HEK293T (cell line): ENCODE data around the gene CLEC18B.
"Not testable (repeated sequence)": the region's sequence is repeated elsewhere in the genome, so short reads cannot be mapped to it uniquely, and the experiment has no call there.

ENCODE experiments used
- ARNT ChIP-seq: fragments of 450-650 bp; IDR thresholded peaks from 2 replicates; pipeline ENCODE4 v1.6.1; 2017; ENCODE audit warnings: mild to moderate bottlenecking
- BHLHE40 ChIP-seq: fragments of 450-650 bp; IDR thresholded peaks from 2 replicates; pipeline ENCODE4 v1.6.1; 2016; ENCODE audit warnings: mild to moderate bottlenecking, moderate library complexity, borderline replicate concordance
- FOXA1 ChIP-seq: fragments of 450-650 bp; IDR thresholded peaks from 2 replicates; pipeline ENCODE4 v1.6.1; 2016; ENCODE audit warnings: mild to moderate bottlenecking
- FOXK2 ChIP-seq: fragments of 450-650 bp; IDR thresholded peaks from 2 replicates; pipeline ENCODE4 v1.6.1; 2016; ENCODE audit warnings: mild to moderate bottlenecking
- TARDBP ChIP-seq: fragments of 450-650 bp; IDR thresholded peaks from 2 replicates; pipeline ENCODE4 v1.6.1; 2016
- ZNF384 ChIP-seq: fragments of 450-650 bp; IDR thresholded peaks from 2 replicates; pipeline ENCODE4 v1.6.1; 2016

DNA sequence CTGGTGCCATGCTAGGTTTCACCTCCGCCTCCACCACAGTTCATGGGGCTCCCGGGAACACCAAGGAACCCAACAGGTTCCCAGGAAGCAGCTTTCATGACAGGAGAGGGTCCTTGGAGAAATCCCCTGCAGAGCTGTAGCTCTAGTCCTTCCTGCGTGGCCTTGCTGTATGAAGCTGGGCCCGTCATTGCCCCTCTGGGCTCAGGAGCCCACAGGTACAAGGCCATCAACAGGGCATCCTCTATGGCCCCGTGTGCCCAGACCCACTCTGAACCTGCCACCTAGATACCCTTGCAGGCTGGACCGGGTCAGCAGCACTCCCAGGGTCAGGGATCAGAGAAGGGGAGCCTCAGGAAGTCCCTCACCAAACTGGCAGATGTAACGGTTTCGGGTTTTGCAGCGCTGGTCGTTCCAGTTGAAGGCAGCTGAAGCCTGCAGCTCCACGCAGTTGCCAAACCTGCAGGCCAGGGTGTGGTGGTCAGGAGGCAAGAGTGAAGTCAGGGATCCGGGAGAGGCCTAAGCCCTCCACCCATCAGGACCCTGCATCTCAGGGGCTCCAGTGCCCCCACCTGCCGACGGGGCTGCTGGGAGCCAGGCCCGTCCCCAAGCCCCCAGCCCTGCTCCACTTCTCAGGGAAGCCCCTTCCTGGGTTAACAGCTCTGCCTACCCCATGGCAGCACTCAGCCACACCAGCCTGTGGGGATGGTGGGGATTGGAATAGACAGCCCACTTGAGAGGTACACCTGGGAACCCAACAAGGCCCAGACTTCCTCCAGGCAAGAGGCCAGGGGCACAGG is 11.9 kb downstream of the CLEC18B start:
- not testable (repeated sequence) for TF ChIP-seq ZNF384, FOXA1, TARDBP, BHLHE40, FOXK2, ARNT
